ENCODE data around the gene RING1. TPM values are rescaled to one million over a fixed set of nuclear protein-coding genes. Genes with fewer than 3 reads are reported as not detected.

Gene RING1
- total RNA-seq, 1 experiment from 2014 or later = 53.3 TPM

GRCh38 chr6:33190504-33191107 lies 17.7 kb upstream of the RING1 start:
- no peak for DNase-seq (ENCODE audit: low spot score)
- in situ Hi-C loops (cut with HindIII; ENCODE audit: low sequenced_read_pairs) = no loop called here

- in situ Hi-C loops (cut with HindIII; ENCODE audit: low sequenced_read_pairs) = no loop called here
- DNase-seq (ENCODE audit: low spot score) = no peak
Observed at GRCh38 chr6:33191383-33192104, 16.8 kb upstream of the RING1 start.

- in situ Hi-C loops (cut with HindIII; ENCODE audit: low sequenced_read_pairs) = no loop called here
- no peak for DNase-seq (ENCODE audit: low spot score)
Observed at GRCh38 chr6:33192105-33192646, 16.1 kb upstream of the RING1 start, which contains the start of gene COL11A2. COL11A2 (minus strand) TSS chr6:33192467; CDS start chr6:33192240, 227 bp downstream.

- peak; percentile 27 for DNase-seq (ENCODE audit: low spot score)
- in situ Hi-C loops (cut with HindIII; ENCODE audit: low sequenced_read_pairs) = no loop called here
Observed at GRCh38 chr6:33192671-33193602, 15.4 kb upstream of the RING1 start.

- no peak for DNase-seq (ENCODE audit: low spot score)
- in situ Hi-C loops (cut with HindIII; ENCODE audit: low sequenced_read_pairs) = no loop called here
Observed at GRCh38 chr6:33193619-33194018, 14.7 kb upstream of the RING1 start.

GRCh38 chr6:33194431-33194979 lies 13.8 kb upstream of the RING1 start:
- no peak for DNase-seq (ENCODE audit: low spot score)
- in situ Hi-C loops (cut with HindIII; ENCODE audit: low sequenced_read_pairs) = no loop called here

- in situ Hi-C loops (cut with HindIII; ENCODE audit: low sequenced_read_pairs) = no loop called here
- DNase-seq (ENCODE audit: low spot score) = no peak
Observed at GRCh38 chr6:33195304-33196165, 12.8 kb upstream of the RING1 start.

- peak; percentile 74 for DNase-seq (ENCODE audit: low spot score)
- in situ Hi-C loops (cut with HindIII; ENCODE audit: low sequenced_read_pairs) = no loop called here
Observed at GRCh38 chr6:33197431-33198048, 10.8 kb upstream of the RING1 start.

- DNase-seq (ENCODE audit: low spot score) = no peak
- in situ Hi-C loops (cut with HindIII; ENCODE audit: low sequenced_read_pairs) = no loop called here
Observed at GRCh38 chr6:33198159-33198852, 10.0 kb upstream of the RING1 start.

- DNase-seq (ENCODE audit: low spot score) = no peak
- in situ Hi-C loops (cut with HindIII; ENCODE audit: low sequenced_read_pairs) = no loop called here
Observed at GRCh38 chr6:33198853-33199436, 9.4 kb upstream of the RING1 start.

- in situ Hi-C loops (cut with HindIII; ENCODE audit: low sequenced_read_pairs) = no loop called here
- no peak for DNase-seq (ENCODE audit: low spot score)
Observed at GRCh38 chr6:33199687-33200218, 8.5 kb upstream of the RING1 start.

GRCh38 chr6:33200219-33201146 lies 7.8 kb upstream of the RING1 start, which contains the start of the genes RXRB and SLC39A7:
RXRB (minus strand) TSS chr6:33200665; CDS start chr6:33200476, 189 bp downstream.
SLC39A7 (plus strand) TSS chr6:33200867; CDS start chr6:33201246, 379 bp downstream.
- in situ Hi-C loops (cut with HindIII; ENCODE audit: low sequenced_read_pairs) = no loop called here
- DNase-seq (ENCODE audit: low spot score) = peak; percentile 99

GRCh38 chr6:33201147-33201545 lies 7.2 kb upstream of the RING1 start:
- DNase-seq (ENCODE audit: low spot score) = no peak
- in situ Hi-C loops (cut with HindIII; ENCODE audit: low sequenced_read_pairs) = no loop called here

- no peak for DNase-seq (ENCODE audit: low spot score)
Observed at GRCh38 chr6:33201935-33202334, 6.4 kb upstream of the RING1 start.

GRCh38 chr6:33202799-33203198 lies 5.5 kb upstream of the RING1 start:
- no peak for DNase-seq (ENCODE audit: low spot score)
- in situ Hi-C loops (cut with HindIII; ENCODE audit: low sequenced_read_pairs) = no loop called here

More at GRCh38 chr6:33201935-33202334, 6.4 kb upstream of the RING1 start:
- in situ Hi-C loops (cut with HindIII; ENCODE audit: low sequenced_read_pairs) = no loop called here
